CD14-positive monocyte (primary cell): ENCODE data around the gene FOXD1. TPM values are rescaled to one million over a fixed set of nuclear protein-coding genes. Genes with fewer than 3 reads are reported as not detected.

Source experiments
- DNase-seq, 3 donors: peaks; one replicate each; pipeline ENCODE4 v3.0.0-alpha.2; 2011 to 2022
- H2AFZ ChIP-seq: 2 replicates; pipeline ENCODE4 v1.6.0; 2012; ENCODE audit warnings: mild to moderate bottlenecking, low read depth, low read length, inconsistent platforms; ENCODE audit not compliant: insufficient read depth, poor library complexity, severe bottlenecking
- H3K27ac ChIP-seq, 2 donors: 1 replicate in 1 of 2; 2 replicates in 1 of 2; pipeline ENCODE4 v1.5.1; 2012 to 2013; ENCODE audit warnings: low read length in 2 of 2, control low read depth in 1 of 2, inconsistent platforms in 1 of 2, low read depth in 1 of 2, mild to moderate bottlenecking in 1 of 2
- H3K27me3 ChIP-seq, 2 donors: one replicate each; pipeline versions ENCODE4 v1.6.0 to v1.6.1; 2011 to 2013; ENCODE audit warnings: low read length in 2 of 2; ENCODE audit not compliant: control insufficient read depth in 2 of 2, insufficient read depth in 2 of 2
- H3K36me3 ChIP-seq, 2 donors: replicated peaks in 1 of 2; 1 replicate in 1 of 2; 2 replicates in 1 of 2; pipeline versions ENCODE4 v1.5.1 to v1.6.1; 2012 to 2013; ENCODE audit warnings: low read length in 2 of 2, control low read depth in 1 of 2, inconsistent platforms in 1 of 2, mild to moderate bottlenecking in 1 of 2; ENCODE audit not compliant: insufficient read depth in 2 of 2, control insufficient read depth in 1 of 2
- H3K4me1 ChIP-seq, 2 donors: 1 replicate in 1 of 2; 2 replicates in 1 of 2; pipeline versions ENCODE4 v1.5.1 to v1.6.1; 2012 to 2013; ENCODE audit warnings: low read length in 2 of 2, control low read depth in 1 of 2, inconsistent platforms in 1 of 2, mild to moderate bottlenecking in 1 of 2, moderate library complexity in 1 of 2; ENCODE audit not compliant: insufficient read depth in 2 of 2, control insufficient read depth in 1 of 2
- H3K4me2 ChIP-seq: replicated peaks from 2 replicates; pipeline ENCODE3; 2012; ENCODE audit warnings: low read length, moderate library complexity, mild to moderate bottlenecking; ENCODE audit not compliant: poor library complexity, severe bottlenecking; ENCODE audit errors: extremely low read depth
- H3K4me3 ChIP-seq, 3 experiments: fragments of 200-600 bp in 1 of 3; sonication (generic) in 1 of 3; replicated peaks in 1 of 3; 1 replicate in 2 of 3; 2 replicates in 1 of 3; pipeline ENCODE4 v1.5.1; 2011 to 2013; ENCODE audit warnings: low read length in 3 of 3, mild to moderate bottlenecking in 3 of 3, control low read depth in 2 of 3, low read depth in 2 of 3, inconsistent platforms in 1 of 3, moderate library complexity in 1 of 3
- H3K79me2 ChIP-seq: 2 replicates; pipeline ENCODE4 v1.6.0; 2012; ENCODE audit warnings: mild to moderate bottlenecking, control low read depth, inconsistent platforms, low read length, moderate library complexity; ENCODE audit not compliant: insufficient read depth
- H3K9ac ChIP-seq: 2 replicates; pipeline ENCODE4 v1.6.0; 2017; ENCODE audit warnings: low read length, mild to moderate bottlenecking; ENCODE audit not compliant: insufficient read depth, poor library complexity, severe bottlenecking
- H3K9me3 ChIP-seq, 2 donors: replicated peaks in 1 of 2; 1 replicate in 1 of 2; 2 replicates in 1 of 2; pipeline versions ENCODE4 v1.5.1 to v1.6.1; 2012 to 2013; ENCODE audit warnings: low read length in 2 of 2, control low read depth in 1 of 2; ENCODE audit not compliant: control insufficient read depth in 1 of 2, insufficient read depth in 1 of 2
- H4K20me1 ChIP-seq: 2 replicates; pipeline ENCODE4 v1.6.0; 2012; ENCODE audit warnings: mild to moderate bottlenecking, low read length, control low read depth, moderate library complexity; ENCODE audit not compliant: insufficient read depth
- H3K27ac Mint-ChIP-seq, 7 donors: one replicate each; pipeline ENCODE4 v1.8.0; 2020; ENCODE audit warnings: mild to moderate bottlenecking in 7 of 7, mixed read lengths in 7 of 7, moderate library complexity in 6 of 7, inconsistent platforms in 2 of 7
- H3K27me3 Mint-ChIP-seq, 3 donors: one replicate each; pipeline ENCODE4 v1.8.0; 2021 to 2022; ENCODE audit warnings: low read depth in 3 of 3, mild to moderate bottlenecking in 3 of 3, mixed read lengths in 3 of 3, moderate library complexity in 3 of 3, inconsistent platforms in 1 of 3
- H3K36me3 Mint-ChIP-seq, 2 donors: one replicate each; pipeline ENCODE4 v1.8.0; 2020; ENCODE audit warnings: mixed read lengths in 2 of 2, inconsistent platforms in 1 of 2, mild to moderate bottlenecking in 1 of 2
- H3K4me1 Mint-ChIP-seq: one replicate; pipeline ENCODE4 v1.8.0; 2020; ENCODE audit warnings: mild to moderate bottlenecking, mixed read lengths
- H3K4me3 Mint-ChIP-seq, 2 donors: one replicate each; pipeline ENCODE4 v1.8.0; 2020; ENCODE audit warnings: mild to moderate bottlenecking in 2 of 2, mixed read lengths in 2 of 2, moderate library complexity in 1 of 2
- H3K9me3 Mint-ChIP-seq, 7 donors: one replicate each; pipeline ENCODE4 v1.8.0; 2020 to 2022; ENCODE audit warnings: mixed read lengths in 7 of 7, mild to moderate bottlenecking in 6 of 7, moderate library complexity in 6 of 7, inconsistent platforms in 2 of 7
- CTCF ChIP-seq: fragments of 200-600 bp; IDR thresholded peaks from one replicate; pipeline ENCODE4 v1.8.0; 2022; ENCODE audit warnings: antibody characterized with exemption, mild to moderate bottlenecking
- WGBS: methylation state at CpG from one replicate; pipeline ENCODE4 v1.1.5; 2013; ENCODE audit warnings: missing lambda C conversion rate; ENCODE audit not compliant: insufficient coverage; 5-methylcytosine and 5-hydroxymethylcytosine counted together
- intact Hi-C, 2 donors: fragments of 100-400 bp; cut with micrococcal nuclease; formaldehyde crosslinking; loops; one replicate each; pipeline versions ENCODE4 v1.15.0 to v1.15.1; 2023
- polyA plus RNA-seq, 3 donors: library from polyadenylated mRNA; depleted of rRNA in 1 of 3; unstranded in 2 of 3; stranded (reverse) in 1 of 3; fragments of 300-500 nt in 2 of 3; fragments of >200 nt in 1 of 3; fragmentation: Illumina TruSeq in 2 of 3; gene quantifications; 1 replicate in 2 of 3; 2 replicates in 1 of 3; pipeline ENCODE4 v1.2.3, GENCODE V29; 2012 to 2021

FOXD1 gene
- polyA plus RNA-seq, 3 donors, result 0.04 TPM; not detected in 2

- Histone ChIP-seq H3K9ac (no peak overlapping the region), H3K36me3 (no peaks in the 10 kb centered on the region), H3K4me2 (no peak overlapping the region), H3K4me1 (no peaks in the 10 kb centered on the region), H2AFZ (no peak overlapping the region), H3K27ac (no peak overlapping the region), H3K27me3 (peaks cover 4 to 18% of the 10 kb centered on the region in 2 donors), H3K9me3 (no peaks in the 10 kb centered on the region), H3K4me3 (no peak overlapping the region), H3K79me2 (no peaks in the 10 kb centered on the region), H4K20me1 (no peaks in the 10 kb centered on the region)
- Mint-ChIP-seq H3K4me3 (no peak overlapping the region), H3K36me3 (no peaks in the 10 kb centered on the region), H3K4me1 (no peaks in the 10 kb centered on the region), H3K9me3 (no peaks in the 10 kb centered on the region), H3K27me3 (peaks cover 14 to 22% (median 17%) of the 10 kb centered on the region in 3 donors), H3K27ac (no peak overlapping the region)
- no CpG with 5 or more reads among the region's 1 CpG for WGBS
- no peak for TF ChIP-seq CTCF
- intact Hi-C loops, result loop anchor here in 1 of 2 donors (10.0 kb wide), 1 partner anchor 676 kb away; the partner anchor contains the start of gene TNPO1
- no peak for DNase-seq
Observed at GRCh38 chr5:73491155-73491554, 42.6 kb upstream of the FOXD1 start.

- H3K79me2 ChIP-seq, result no peaks in the 10 kb centered on the region
- no peak for TF ChIP-seq CTCF
- no peak overlapping the region for H3K9ac ChIP-seq
- no peak overlapping the region for H3K4me3 ChIP-seq
- DNase-seq, result no peak
- no CpG with 5 or more reads among the region's 2 CpGs for WGBS
- H3K27ac Mint-ChIP-seq, result no peak overlapping the region
- H3K36me3 ChIP-seq, result no peaks in the 10 kb centered on the region
- H2AFZ ChIP-seq, result no peak overlapping the region
- no peak overlapping the region for H3K27ac ChIP-seq
- intact Hi-C loops, result loop anchor here in 1 of 2 donors (10.0 kb wide), 1 partner anchor 675 kb away; the partner anchor contains the start of gene TNPO1
- H3K4me3 Mint-ChIP-seq, result no peak overlapping the region
- no peaks in the 10 kb centered on the region for H3K9me3 Mint-ChIP-seq
- no peaks in the 10 kb centered on the region for H3K36me3 Mint-ChIP-seq
- no peaks in the 10 kb centered on the region for H3K4me1 ChIP-seq
- H3K27me3 Mint-ChIP-seq, result peaks cover 11 to 15% (median 13%) of the 10 kb centered on the region in 3 donors
- no peaks in the 10 kb centered on the region for H3K9me3 ChIP-seq
- H3K4me1 Mint-ChIP-seq, result no peaks in the 10 kb centered on the region
- no peak overlapping the region for H3K4me2 ChIP-seq
- H4K20me1 ChIP-seq, result no peaks in the 10 kb centered on the region
- H3K27me3 ChIP-seq, result peaks cover 4 to 13% of the 10 kb centered on the region in 2 donors
Observed at GRCh38 chr5:73490088-73490487, 41.5 kb upstream of the FOXD1 start.
